HEK293 (cell line): ENCODE data around the gene KDM4B.

Source experiments
- CTCF ChIA-PET: fragments of 350-600 bp; formaldehyde crosslinking; extraction: SDS; loops from one replicate; lab custom pipeline; 2021; ENCODE audit warnings: antibody characterized with exemption; lab: Yijun Ruan, JAX
- POLR2A ChIA-PET: fragments of 300-600 bp; formaldehyde crosslinking; extraction: SDS; loops from one replicate; lab custom pipeline; 2020; ENCODE audit warnings: antibody characterized with exemption, inconsistent platforms; lab: Yijun Ruan, JAX
- H3K27ac ChIP-seq: fragments of 200-500 bp; sonication (Bioruptor generic); 2 replicates; pipeline ENCODE4 v1.5.1; 2014; ENCODE audit warnings: low read depth, low read length, control low read depth, inconsistent platforms; ENCODE audit errors: extremely low read depth
- H3K36me3 ChIP-seq, 2 experiments: fragments of 200-500 bp in 1 of 2; sonication (Bioruptor generic) in 1 of 2; 1 replicate in 1 of 2; 2 replicates in 1 of 2; pipeline ENCODE4 v1.5.1; 2014 to 2017; ENCODE audit warnings: inconsistent platforms in 2 of 2, low read length in 2 of 2; ENCODE audit not compliant: control insufficient read depth in 2 of 2, insufficient read depth in 1 of 2
- H3K4me1 ChIP-seq: fragments of 200-500 bp; sonication (Bioruptor generic); 2 replicates; pipeline ENCODE4 v1.5.1; 2014; ENCODE audit warnings: mild to moderate bottlenecking, low read length, inconsistent platforms; ENCODE audit not compliant: control insufficient read depth, insufficient read depth
- H3K4me3 ChIP-seq: 2 replicates; pipeline ENCODE4 v1.5.1; 2011; ENCODE audit warnings: low read depth, mild to moderate bottlenecking, control low read depth, low read length, moderate library complexity
- H3K9me3 ChIP-seq: fragments of 200-500 bp; sonication (Bioruptor generic); 2 replicates; pipeline ENCODE4 v1.5.1; 2014; ENCODE audit warnings: low read depth, low read length, inconsistent platforms; ENCODE audit not compliant: control insufficient read depth, insufficient read depth
- GLIS1 ChIP-seq: fragments of 450-650 bp; formaldehyde crosslinking; IDR thresholded peaks from 2 replicates; pipeline ENCODE4 v1.5.1; 2016; ENCODE audit warnings: missing biosample characterization, missing genetic modification characterization
- MZF1 ChIP-seq: fragments of 450-650 bp; formaldehyde crosslinking; IDR thresholded peaks from 2 replicates; pipeline ENCODE4 v1.5.1; 2017; ENCODE audit warnings: missing biosample characterization, missing genetic modification characterization, borderline replicate concordance
- SCRT2 ChIP-seq: fragments of 450-650 bp; formaldehyde crosslinking; IDR thresholded peaks from 2 replicates; pipeline ENCODE4 v1.5.1; 2016; ENCODE audit warnings: missing biosample characterization, missing genetic modification characterization
- SP7 ChIP-seq: fragments of 450-650 bp; formaldehyde crosslinking; IDR thresholded peaks from 2 replicates; pipeline ENCODE4 v1.5.1; 2016; ENCODE audit warnings: missing biosample characterization, missing genetic modification characterization
- WT1 ChIP-seq: fragments of 450-650 bp; formaldehyde crosslinking; IDR thresholded peaks from 2 replicates; pipeline ENCODE4 v1.5.1; 2016; ENCODE audit warnings: missing biosample characterization, missing genetic modification characterization
- ZBTB7A ChIP-seq: fragments of 450-650 bp; formaldehyde crosslinking; IDR thresholded peaks from 2 replicates; pipeline ENCODE4 v1.5.1; 2016; ENCODE audit warnings: low read depth, missing biosample characterization, missing genetic modification characterization
- ZFHX2 ChIP-seq: fragments of 450-650 bp; formaldehyde crosslinking; conservative IDR thresholded peaks from 2 replicates; pipeline ENCODE4 v1.5.1; 2016; ENCODE audit warnings: missing biosample characterization, missing genetic modification characterization
- ZNF10 ChIP-seq: fragments of 450-650 bp; formaldehyde crosslinking; IDR thresholded peaks from 2 replicates; pipeline ENCODE4 v1.5.1; 2017; ENCODE audit warnings: missing biosample characterization, missing genetic modification characterization
- ZNF138 ChIP-seq: fragments of 450-650 bp; formaldehyde crosslinking; IDR thresholded peaks from 2 replicates; pipeline ENCODE4 v1.5.1; 2016; ENCODE audit warnings: missing biosample characterization, missing genetic modification characterization, borderline replicate concordance
- ZNF157 ChIP-seq: fragments of 450-650 bp; formaldehyde crosslinking; IDR thresholded peaks from 2 replicates; pipeline ENCODE4 v1.5.1; 2016; ENCODE audit warnings: missing biosample characterization, missing genetic modification characterization
- ZNF174 ChIP-seq: fragments of 450-650 bp; formaldehyde crosslinking; IDR thresholded peaks from 2 replicates; pipeline ENCODE4 v1.5.0; 2017; ENCODE audit warnings: missing biosample characterization, mild to moderate bottlenecking, missing genetic modification characterization
- ZNF23 ChIP-seq: fragments of 450-650 bp; formaldehyde crosslinking; IDR thresholded peaks from 2 replicates; pipeline ENCODE4 v1.5.1; 2016; ENCODE audit warnings: missing biosample characterization, missing genetic modification characterization, borderline replicate concordance
- ZNF37A ChIP-seq: fragments of 450-650 bp; IDR thresholded peaks from 2 replicates; pipeline ENCODE4 v1.5.1; 2018; ENCODE audit warnings: missing biosample characterization, missing genetic modification characterization
- ZNF404 ChIP-seq: fragments of 450-650 bp; formaldehyde crosslinking; IDR thresholded peaks from 2 replicates; pipeline ENCODE4 v1.5.1; 2017; ENCODE audit warnings: missing biosample characterization, missing genetic modification characterization
- ZNF426 ChIP-seq: fragments of 450-650 bp; formaldehyde crosslinking; IDR thresholded peaks from 2 replicates; pipeline ENCODE4 v1.5.1; 2017; ENCODE audit warnings: missing biosample characterization, missing genetic modification characterization, mild to moderate bottlenecking, inconsistent platforms, moderate library complexity
- ZNF660 ChIP-seq: fragments of 450-650 bp; IDR thresholded peaks from 2 replicates; pipeline ENCODE4 v1.5.1; 2018; ENCODE audit warnings: missing biosample characterization, mild to moderate bottlenecking, missing genetic modification characterization
- ZNF830 ChIP-seq: fragments of 450-650 bp; IDR thresholded peaks from 2 replicates; pipeline ENCODE4 v1.5.0; 2018; ENCODE audit warnings: missing biosample characterization, missing genetic modification characterization, low read depth, mild to moderate bottlenecking, moderate library complexity
- ZNF837 ChIP-seq: fragments of 450-650 bp; formaldehyde crosslinking; IDR thresholded peaks from 2 replicates; pipeline ENCODE4 v1.5.1; 2016; ENCODE audit warnings: missing biosample characterization, missing genetic modification characterization
- TF ChIP-seq, protein P1 (sequence below): fragments of 450-650 bp; formaldehyde crosslinking; IDR thresholded peaks from 2 replicates; pipeline ENCODE4 v1.5.1; 2017; ENCODE audit warnings: missing biosample characterization, missing genetic modification characterization
- TF ChIP-seq, protein P2 (sequence below): fragments of 450-650 bp; formaldehyde crosslinking; IDR thresholded peaks from 2 replicates; pipeline ENCODE4 v1.5.1; 2017; ENCODE audit warnings: missing biosample characterization, missing genetic modification characterization
- TF ChIP-seq, protein P3 (sequence below): fragments of 450-650 bp; formaldehyde crosslinking; IDR thresholded peaks from 2 replicates; pipeline ENCODE4 v1.5.1; 2016; ENCODE audit warnings: missing biosample characterization, missing genetic modification characterization
- TF ChIP-seq, protein P4 (sequence below): fragments of 450-650 bp; formaldehyde crosslinking; IDR thresholded peaks from 2 replicates; pipeline ENCODE4 v1.5.0; 2017; ENCODE audit warnings: missing biosample characterization, missing genetic modification characterization, borderline replicate concordance
- TF ChIP-seq, protein P5 (sequence below): fragments of 450-650 bp; formaldehyde crosslinking; IDR thresholded peaks from 2 replicates; pipeline ENCODE4 v1.5.1; 2017; ENCODE audit warnings: missing biosample characterization, missing genetic modification characterization
- TF ChIP-seq, protein P6 (sequence below): fragments of 450-650 bp; IDR thresholded peaks from 2 replicates; pipeline ENCODE4 v1.5.1; 2018; ENCODE audit warnings: missing biosample characterization, mild to moderate bottlenecking, missing genetic modification characterization

The KDM4B gene

DNA sequence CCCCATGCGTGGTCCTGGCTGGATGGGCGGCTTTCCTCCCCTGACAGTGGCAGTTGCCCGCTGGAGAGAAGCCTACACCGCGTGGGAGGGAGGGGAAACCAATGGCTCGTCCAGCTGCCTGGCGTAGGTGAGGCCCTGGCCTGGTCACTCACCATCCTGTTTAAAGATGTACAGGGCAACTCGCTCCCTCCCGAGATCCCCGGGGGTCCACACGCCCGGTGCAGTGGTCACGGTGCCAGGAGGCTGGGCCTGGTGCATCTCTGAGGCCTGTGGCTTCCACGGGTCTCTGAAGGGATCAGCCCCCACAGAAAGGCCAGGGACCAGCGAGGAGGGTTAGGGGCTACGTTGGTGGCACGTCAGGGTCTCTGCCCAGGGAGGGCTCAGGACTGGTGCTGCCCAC, 156.5 kb downstream of the KDM4B start:
- CTCF ChIA-PET: no interaction called here
- TF ChIP-seq SP7: no peak
- no peak for TF ChIP-seq ZNF426 (tag by site-specific recombination)
- no peak for TF ChIP-seq ZNF138
- no peak for TF ChIP-seq ZNF830
- no peak for TF ChIP-seq ZNF23 (tag by site-specific recombination)
- TF ChIP-seq ZFHX2: peak; percentile 47
- POLR2A ChIA-PET: no interaction called here
- Histone ChIP-seq H3K36me3 (peaks cover 0 to 20% of the 10 kb centered on the region in 2 experiments; a peak in 1 of 3 replicates), H3K9me3 (no peaks in the 10 kb centered on the region), H3K4me1 (no peaks in the 10 kb centered on the region; the same call in 1 of the 2 replicates), H3K4me3 (no peak overlapping the region), H3K27ac (no peak overlapping the region)

DNA sequence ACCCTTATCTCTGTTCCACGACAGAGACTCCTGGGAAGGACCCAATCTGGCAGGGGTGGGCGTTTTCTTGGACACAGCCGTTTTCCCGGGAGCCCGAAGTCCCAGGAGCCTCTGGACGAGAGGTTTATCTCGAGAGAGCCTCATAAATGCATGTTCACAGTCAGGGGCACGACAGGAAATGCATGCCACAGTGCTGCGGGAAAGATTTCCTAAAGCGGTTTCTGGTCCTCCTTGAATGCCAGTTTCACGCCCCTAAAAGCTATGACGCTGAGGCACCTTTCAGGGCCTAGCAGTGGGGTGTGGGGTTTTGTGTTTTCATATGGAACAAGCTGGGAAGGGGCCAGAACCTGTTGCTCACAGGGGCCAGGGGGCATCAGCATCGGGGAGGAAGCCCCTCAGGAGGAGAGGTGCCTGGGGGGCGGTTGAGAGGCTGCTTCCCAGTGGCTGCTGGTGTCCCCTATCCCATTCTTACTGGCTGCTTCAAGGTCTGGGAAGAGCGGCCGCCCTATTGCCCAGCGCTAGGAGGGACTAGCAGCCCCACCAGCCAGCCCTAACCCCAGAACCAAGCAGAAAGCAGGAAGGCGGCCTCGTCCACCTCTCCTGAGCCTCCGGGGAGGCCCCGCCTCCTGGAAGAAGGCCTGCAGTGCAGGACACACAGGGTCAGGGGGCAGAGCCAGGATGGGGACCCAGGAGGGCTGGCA, 157.0 kb downstream of the KDM4B start:
- no peak overlapping the region for H3K27ac ChIP-seq
- POLR2A ChIA-PET: no interaction called here
- no peaks in the 10 kb centered on the region for H3K9me3 ChIP-seq
- no peaks in the 10 kb centered on the region; the same call in 1 of the 2 replicates for H3K4me1 ChIP-seq
- H3K4me3 ChIP-seq: no peak overlapping the region
- CTCF ChIA-PET: no interaction called here
- peaks cover 0 to 17% of the 10 kb centered on the region in 2 experiments; a peak in 1 of 3 replicates for H3K36me3 ChIP-seq
- TF ChIP-seq ZNF174 (tag by site-specific recombination) (no peak), WT1 (tag by site-specific recombination) (no peak), ZNF404 (tag by site-specific recombination) (no peak), ZNF37A (no peak), GLIS1 (no peak), SCRT2 (tag by site-specific recombination) (peak; percentile 60), ZBTB7A (tag by site-specific recombination) (no peak), ZNF157 (no peak), ZNF10 (no peak), MZF1 (tag by site-specific recombination) (no peak), ZNF837 (tag by site-specific recombination) (no peak), ZNF660 (tag by site-specific recombination) (no peak)
- TF ChIP-seq, protein P1, sequence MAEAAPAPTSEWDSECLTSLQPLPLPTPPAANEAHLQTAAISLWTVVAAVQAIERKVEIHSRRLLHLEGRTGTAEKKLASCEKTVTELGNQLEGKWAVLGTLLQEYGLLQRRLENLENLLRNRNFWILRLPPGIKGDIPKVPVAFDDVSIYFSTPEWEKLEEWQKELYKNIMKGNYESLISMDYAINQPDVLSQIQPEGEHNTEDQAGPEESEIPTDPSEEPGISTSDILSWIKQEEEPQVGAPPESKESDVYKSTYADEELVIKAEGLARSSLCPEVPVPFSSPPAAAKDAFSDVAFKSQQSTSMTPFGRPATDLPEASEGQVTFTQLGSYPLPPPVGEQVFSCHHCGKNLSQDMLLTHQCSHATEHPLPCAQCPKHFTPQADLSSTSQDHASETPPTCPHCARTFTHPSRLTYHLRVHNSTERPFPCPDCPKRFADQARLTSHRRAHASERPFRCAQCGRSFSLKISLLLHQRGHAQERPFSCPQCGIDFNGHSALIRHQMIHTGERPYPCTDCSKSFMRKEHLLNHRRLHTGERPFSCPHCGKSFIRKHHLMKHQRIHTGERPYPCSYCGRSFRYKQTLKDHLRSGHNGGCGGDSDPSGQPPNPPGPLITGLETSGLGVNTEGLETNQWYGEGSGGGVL: no peak
- TF ChIP-seq, protein P2, sequence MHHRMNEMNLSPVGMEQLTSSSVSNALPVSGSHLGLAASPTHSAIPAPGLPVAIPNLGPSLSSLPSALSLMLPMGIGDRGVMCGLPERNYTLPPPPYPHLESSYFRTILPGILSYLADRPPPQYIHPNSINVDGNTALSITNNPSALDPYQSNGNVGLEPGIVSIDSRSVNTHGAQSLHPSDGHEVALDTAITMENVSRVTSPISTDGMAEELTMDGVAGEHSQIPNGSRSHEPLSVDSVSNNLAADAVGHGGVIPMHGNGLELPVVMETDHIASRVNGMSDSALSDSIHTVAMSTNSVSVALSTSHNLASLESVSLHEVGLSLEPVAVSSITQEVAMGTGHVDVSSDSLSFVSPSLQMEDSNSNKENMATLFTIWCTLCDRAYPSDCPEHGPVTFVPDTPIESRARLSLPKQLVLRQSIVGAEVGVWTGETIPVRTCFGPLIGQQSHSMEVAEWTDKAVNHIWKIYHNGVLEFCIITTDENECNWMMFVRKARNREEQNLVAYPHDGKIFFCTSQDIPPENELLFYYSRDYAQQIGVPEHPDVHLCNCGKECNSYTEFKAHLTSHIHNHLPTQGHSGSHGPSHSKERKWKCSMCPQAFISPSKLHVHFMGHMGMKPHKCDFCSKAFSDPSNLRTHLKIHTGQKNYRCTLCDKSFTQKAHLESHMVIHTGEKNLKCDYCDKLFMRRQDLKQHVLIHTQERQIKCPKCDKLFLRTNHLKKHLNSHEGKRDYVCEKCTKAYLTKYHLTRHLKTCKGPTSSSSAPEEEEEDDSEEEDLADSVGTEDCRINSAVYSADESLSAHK (tag by site-specific recombination): peak; percentile 78
- TF ChIP-seq, protein P3, sequence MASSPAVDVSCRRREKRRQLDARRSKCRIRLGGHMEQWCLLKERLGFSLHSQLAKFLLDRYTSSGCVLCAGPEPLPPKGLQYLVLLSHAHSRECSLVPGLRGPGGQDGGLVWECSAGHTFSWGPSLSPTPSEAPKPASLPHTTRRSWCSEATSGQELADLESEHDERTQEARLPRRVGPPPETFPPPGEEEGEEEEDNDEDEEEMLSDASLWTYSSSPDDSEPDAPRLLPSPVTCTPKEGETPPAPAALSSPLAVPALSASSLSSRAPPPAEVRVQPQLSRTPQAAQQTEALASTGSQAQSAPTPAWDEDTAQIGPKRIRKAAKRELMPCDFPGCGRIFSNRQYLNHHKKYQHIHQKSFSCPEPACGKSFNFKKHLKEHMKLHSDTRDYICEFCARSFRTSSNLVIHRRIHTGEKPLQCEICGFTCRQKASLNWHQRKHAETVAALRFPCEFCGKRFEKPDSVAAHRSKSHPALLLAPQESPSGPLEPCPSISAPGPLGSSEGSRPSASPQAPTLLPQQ (tag by site-specific recombination): no peak
- TF ChIP-seq, protein P4, sequence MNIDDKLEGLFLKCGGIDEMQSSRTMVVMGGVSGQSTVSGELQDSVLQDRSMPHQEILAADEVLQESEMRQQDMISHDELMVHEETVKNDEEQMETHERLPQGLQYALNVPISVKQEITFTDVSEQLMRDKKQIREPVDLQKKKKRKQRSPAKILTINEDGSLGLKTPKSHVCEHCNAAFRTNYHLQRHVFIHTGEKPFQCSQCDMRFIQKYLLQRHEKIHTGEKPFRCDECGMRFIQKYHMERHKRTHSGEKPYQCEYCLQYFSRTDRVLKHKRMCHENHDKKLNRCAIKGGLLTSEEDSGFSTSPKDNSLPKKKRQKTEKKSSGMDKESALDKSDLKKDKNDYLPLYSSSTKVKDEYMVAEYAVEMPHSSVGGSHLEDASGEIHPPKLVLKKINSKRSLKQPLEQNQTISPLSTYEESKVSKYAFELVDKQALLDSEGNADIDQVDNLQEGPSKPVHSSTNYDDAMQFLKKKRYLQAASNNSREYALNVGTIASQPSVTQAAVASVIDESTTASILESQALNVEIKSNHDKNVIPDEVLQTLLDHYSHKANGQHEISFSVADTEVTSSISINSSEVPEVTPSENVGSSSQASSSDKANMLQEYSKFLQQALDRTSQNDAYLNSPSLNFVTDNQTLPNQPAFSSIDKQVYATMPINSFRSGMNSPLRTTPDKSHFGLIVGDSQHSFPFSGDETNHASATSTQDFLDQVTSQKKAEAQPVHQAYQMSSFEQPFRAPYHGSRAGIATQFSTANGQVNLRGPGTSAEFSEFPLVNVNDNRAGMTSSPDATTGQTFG: no peak
- TF ChIP-seq, protein P5, sequence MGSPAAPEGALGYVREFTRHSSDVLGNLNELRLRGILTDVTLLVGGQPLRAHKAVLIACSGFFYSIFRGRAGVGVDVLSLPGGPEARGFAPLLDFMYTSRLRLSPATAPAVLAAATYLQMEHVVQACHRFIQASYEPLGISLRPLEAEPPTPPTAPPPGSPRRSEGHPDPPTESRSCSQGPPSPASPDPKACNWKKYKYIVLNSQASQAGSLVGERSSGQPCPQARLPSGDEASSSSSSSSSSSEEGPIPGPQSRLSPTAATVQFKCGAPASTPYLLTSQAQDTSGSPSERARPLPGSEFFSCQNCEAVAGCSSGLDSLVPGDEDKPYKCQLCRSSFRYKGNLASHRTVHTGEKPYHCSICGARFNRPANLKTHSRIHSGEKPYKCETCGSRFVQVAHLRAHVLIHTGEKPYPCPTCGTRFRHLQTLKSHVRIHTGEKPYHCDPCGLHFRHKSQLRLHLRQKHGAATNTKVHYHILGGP (tag by site-specific recombination): no peak
- TF ChIP-seq, protein P6, sequence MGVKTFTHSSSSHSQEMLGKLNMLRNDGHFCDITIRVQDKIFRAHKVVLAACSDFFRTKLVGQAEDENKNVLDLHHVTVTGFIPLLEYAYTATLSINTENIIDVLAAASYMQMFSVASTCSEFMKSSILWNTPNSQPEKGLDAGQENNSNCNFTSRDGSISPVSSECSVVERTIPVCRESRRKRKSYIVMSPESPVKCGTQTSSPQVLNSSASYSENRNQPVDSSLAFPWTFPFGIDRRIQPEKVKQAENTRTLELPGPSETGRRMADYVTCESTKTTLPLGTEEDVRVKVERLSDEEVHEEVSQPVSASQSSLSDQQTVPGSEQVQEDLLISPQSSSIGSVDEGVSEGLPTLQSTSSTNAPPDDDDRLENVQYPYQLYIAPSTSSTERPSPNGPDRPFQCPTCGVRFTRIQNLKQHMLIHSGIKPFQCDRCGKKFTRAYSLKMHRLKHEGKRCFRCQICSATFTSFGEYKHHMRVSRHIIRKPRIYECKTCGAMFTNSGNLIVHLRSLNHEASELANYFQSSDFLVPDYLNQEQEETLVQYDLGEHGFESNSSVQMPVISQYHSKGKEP: peak; percentile 36; the same call in 1 of the 2 replicates
